Measurements from ENCODE around the gene FAM177A1. TPM values are rescaled to one million over a fixed set of nuclear protein-coding genes. Genes with fewer than 3 reads are reported as not detected.
A peak's percentile ranks its signal among the peaks of the same experiment; 100 is the strongest.

FAM177A1 gene
- total and polyA plus RNA-seq, 10 of the 15 experiments (the other 5 are each of a cell fraction or from before 2014, with no cell fraction given), result 5.3 to 38.6 (median 20.7) TPM

GRCh38 chr14:35001621-35002020 is 44.5 kb upstream of the FAM177A1 start:
- Histone ChIP-seq H3K4me2 (ENCODE audit: control insufficient read depth, insufficient read depth) (no peak overlapping the region), H3K9me3 (replicated peaks; ENCODE audit: control insufficient read depth, insufficient read depth, low read length) (no peaks in the 10 kb centered on the region), H3K79me2 (ENCODE audit: control insufficient read depth, insufficient read depth, low read length) (no peaks in the 10 kb centered on the region; the same call in 1 of the 2 replicates), H3K4me3 (no peak overlapping the region), H3K4me1 (ENCODE audit: control insufficient read depth, insufficient read depth, low read length) (no peaks in the 10 kb centered on the region), H2AFZ (ENCODE audit: control insufficient read depth, low read depth, low read length) (no peak overlapping the region), H3K36me3 (ENCODE audit: control insufficient read depth in 2 of 2, insufficient read depth in 2 of 2, low read length in 1 of 2) (peaks cover 2 to 3% of the 10 kb centered on the region in 2 experiments; a peak in 3 of 4 replicates), H3K27me3 (replicated peaks in 1 of 2; ENCODE audit: control insufficient read depth in 2 of 2, insufficient read depth in 2 of 2, low read length in 1 of 2) (no peaks in the 10 kb centered on the region), H4K20me1 (ENCODE audit: control insufficient read depth, insufficient read depth) (no peaks in the 10 kb centered on the region), H3K27ac (ENCODE audit: control insufficient read depth, insufficient read depth) (no peak overlapping the region), H3K9ac (ENCODE audit: control insufficient read depth, insufficient read depth, low read length) (no peak overlapping the region)
- WGBS (ENCODE audit: insufficient coverage, insufficient replicate concordance, low lambda C conversion rate, missing lambda C conversion rate), result 98% methylated on average over 2 of the region's 2 CpGs
- TF ChIP-seq CREM (IDR thresholded peaks at IDR 0.05; ENCODE audit: low read depth) (no peak), SREBF2 (IDR thresholded peaks at IDR 0.05; ENCODE audit: low read length) (no peak)
- TF ChIP-seq, protein P1, sequence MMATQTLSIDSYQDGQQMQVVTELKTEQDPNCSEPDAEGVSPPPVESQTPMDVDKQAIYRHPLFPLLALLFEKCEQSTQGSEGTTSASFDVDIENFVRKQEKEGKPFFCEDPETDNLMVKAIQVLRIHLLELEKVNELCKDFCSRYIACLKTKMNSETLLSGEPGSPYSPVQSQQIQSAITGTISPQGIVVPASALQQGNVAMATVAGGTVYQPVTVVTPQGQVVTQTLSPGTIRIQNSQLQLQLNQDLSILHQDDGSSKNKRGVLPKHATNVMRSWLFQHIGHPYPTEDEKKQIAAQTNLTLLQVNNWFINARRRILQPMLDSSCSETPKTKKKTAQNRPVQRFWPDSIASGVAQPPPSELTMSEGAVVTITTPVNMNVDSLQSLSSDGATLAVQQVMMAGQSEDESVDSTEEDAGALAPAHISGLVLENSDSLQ (IDR thresholded peaks at IDR 0.05), result no peak
- SMC1A ChIA-PET (ENCODE audit: uncharacterized antibody, unreplicated experiment), result no interaction called here
- CTCF ChIA-PET, result interaction anchor here (0.9 kb wide), 2 partner anchors 10 to 18 kb away, joined by 3 read pairs; no protein-coding TSS in a partner anchor
- FAIRE-seq (no peak), ATAC-seq (no peak), DNase-seq (ENCODE audit: low read depth, low spot score) (no peak)
- POLR2A ChIA-PET, result no interaction called here
- RAD21 ChIA-PET (ENCODE audit: unreplicated experiment), result no interaction called here
- in situ Hi-C loops (cut with MboI), result no loop called here
- BruUV-seq (replicated peaks), result TSS peak; percentile 39
- intact Hi-C loops (cut with micrococcal nuclease; ENCODE audit: unreplicated experiment), result no loop called here

GRCh38 chr14:35004839-35005238 is 41.2 kb upstream of the FAM177A1 start:
- H3K9ac ChIP-seq (ENCODE audit: control insufficient read depth, insufficient read depth, low read length), result no peak overlapping the region
- no peak overlapping the region for H2AFZ ChIP-seq (ENCODE audit: control insufficient read depth, low read depth, low read length)
- H3K36me3 ChIP-seq (ENCODE audit: control insufficient read depth in 2 of 2, insufficient read depth in 2 of 2, low read length in 1 of 2), result peaks cover 3 to 20% of the 10 kb centered on the region in 2 experiments; a peak in 2 of 4 replicates
- RAD21 ChIA-PET (ENCODE audit: unreplicated experiment), result no interaction called here
- no peaks in the 10 kb centered on the region for H4K20me1 ChIP-seq (ENCODE audit: control insufficient read depth, insufficient read depth)
- SMC1A ChIA-PET (ENCODE audit: uncharacterized antibody, unreplicated experiment), result interaction anchor here (0.8 to 1.9 kb wide), 4 partner anchors 9 to 24 kb away, joined by 3 to 9 read pairs (median 4); no protein-coding TSS in a partner anchor
- CTCF ChIA-PET, result interaction anchor here (0.9 kb wide), 1 partner anchor 18 kb away, joined by 3 read pairs; no protein-coding TSS in a partner anchor
- TF ChIP-seq, protein P2, sequence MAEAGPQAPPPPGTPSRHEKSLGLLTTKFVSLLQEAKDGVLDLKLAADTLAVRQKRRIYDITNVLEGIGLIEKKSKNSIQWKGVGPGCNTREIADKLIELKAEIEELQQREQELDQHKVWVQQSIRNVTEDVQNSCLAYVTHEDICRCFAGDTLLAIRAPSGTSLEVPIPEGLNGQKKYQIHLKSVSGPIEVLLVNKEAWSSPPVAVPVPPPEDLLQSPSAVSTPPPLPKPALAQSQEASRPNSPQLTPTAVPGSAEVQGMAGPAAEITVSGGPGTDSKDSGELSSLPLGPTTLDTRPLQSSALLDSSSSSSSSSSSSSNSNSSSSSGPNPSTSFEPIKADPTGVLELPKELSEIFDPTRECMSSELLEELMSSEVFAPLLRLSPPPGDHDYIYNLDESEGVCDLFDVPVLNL (IDR thresholded peaks at IDR 0.05; ENCODE audit: low read depth, low read length), result no peak
- TF ChIP-seq DPF2 (IDR thresholded peaks at IDR 0.05), result no peak
- TF ChIP-seq SMARCA5 (IDR thresholded peaks at IDR 0.05), result no peak
- no peak for TF ChIP-seq BMI1 (IDR thresholded peaks at IDR 0.05; ENCODE audit: borderline replicate concordance)
- no peak for TF ChIP-seq NFYA (IDR thresholded peaks at IDR 0.05; ENCODE audit: borderline replicate concordance, low read depth, low read length)
- no peak for TF ChIP-seq RAD51 (IDR thresholded peaks at IDR 0.05)
- TF ChIP-seq RUNX3 (IDR thresholded peaks at IDR 0.05; ENCODE audit: low read length), result no peak
- no peak for TF ChIP-seq STAT1 (conservative IDR thresholded peaks at IDR 0.05)
- no peak for TF ChIP-seq TCF7 (IDR thresholded peaks at IDR 0.05; ENCODE audit: borderline replicate concordance)
- TF ChIP-seq, protein P3, sequence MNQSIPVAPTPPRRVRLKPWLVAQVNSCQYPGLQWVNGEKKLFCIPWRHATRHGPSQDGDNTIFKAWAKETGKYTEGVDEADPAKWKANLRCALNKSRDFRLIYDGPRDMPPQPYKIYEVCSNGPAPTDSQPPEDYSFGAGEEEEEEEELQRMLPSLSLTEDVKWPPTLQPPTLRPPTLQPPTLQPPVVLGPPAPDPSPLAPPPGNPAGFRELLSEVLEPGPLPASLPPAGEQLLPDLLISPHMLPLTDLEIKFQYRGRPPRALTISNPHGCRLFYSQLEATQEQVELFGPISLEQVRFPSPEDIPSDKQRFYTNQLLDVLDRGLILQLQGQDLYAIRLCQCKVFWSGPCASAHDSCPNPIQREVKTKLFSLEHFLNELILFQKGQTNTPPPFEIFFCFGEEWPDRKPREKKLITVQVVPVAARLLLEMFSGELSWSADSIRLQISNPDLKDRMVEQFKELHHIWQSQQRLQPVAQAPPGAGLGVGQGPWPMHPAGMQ (IDR thresholded peaks at IDR 0.05; ENCODE audit: borderline replicate concordance), result no peak
- no peak for TF ChIP-seq MEF2B (IDR thresholded peaks at IDR 0.05; ENCODE audit: partially characterized antibody, poor library complexity, severe bottlenecking)
- ATAC-seq, result no peak
- H3K79me2 ChIP-seq (ENCODE audit: control insufficient read depth, insufficient read depth, low read length), result no peaks in the 10 kb centered on the region
- intact Hi-C loops (cut with micrococcal nuclease; ENCODE audit: unreplicated experiment) (no loop called here), in situ Hi-C loops (cut with MboI) (no loop called here)
- H3K27ac ChIP-seq (ENCODE audit: control insufficient read depth, insufficient read depth), result no peak overlapping the region
- no peak overlapping the region for H3K4me2 ChIP-seq (ENCODE audit: control insufficient read depth, insufficient read depth)
- no peak for FAIRE-seq
- no peak overlapping the region for H3K4me3 ChIP-seq
- no peak for DNase-seq (ENCODE audit: low read depth, low spot score)
- H3K27me3 ChIP-seq (replicated peaks in 1 of 2; ENCODE audit: control insufficient read depth in 2 of 2, insufficient read depth in 2 of 2, low read length in 1 of 2), result no peaks in the 10 kb centered on the region
- WGBS (ENCODE audit: insufficient coverage, insufficient replicate concordance, low lambda C conversion rate, missing lambda C conversion rate), result 100% methylated on average over 1 of the region's 1 CpG
- no peaks in the 10 kb centered on the region for H3K4me1 ChIP-seq (ENCODE audit: control insufficient read depth, insufficient read depth, low read length)
- no peaks in the 10 kb centered on the region for H3K9me3 ChIP-seq (replicated peaks; ENCODE audit: control insufficient read depth, insufficient read depth, low read length)
- BruUV-seq (replicated peaks), result no TSS peak
- POLR2A ChIA-PET, result interaction anchor here (0.6 to 1.0 kb wide), 2 partner anchors 24 to 36 kb away, joined by 3 read pairs; no protein-coding TSS in a partner anchor

Data from GM12878 (cell line).